Esophagus squamous epithelium (tissue), 5 donors: Measurements from ENCODE around the gene DENND4B. TPM values are rescaled to one million over a fixed set of nuclear protein-coding genes. Genes with fewer than 3 reads are reported as not detected.

Source experiments
- DNase-seq: peaks from one replicate; lab custom pipeline; 2025; lab: John Stamatoyannopoulos, UW
- H3K27ac ChIP-seq, 4 donors: fragments of 200-600 bp; sonication (generic); one replicate each; pipeline ENCODE4 v1.5.1; 2016 to 2019; ENCODE audit warnings: mild to moderate bottlenecking in 1 of 4
- H3K27me3 ChIP-seq, 4 donors: fragments of 200-600 bp; sonication (generic); 1 replicate in 3 of 4; 2 replicates in 1 of 4; pipeline versions ENCODE4 v1.5.1 to v1.6.0; 2017 to 2021; ENCODE audit warnings: antibody characterized with exemption in 1 of 4
- H3K36me3 ChIP-seq, 3 donors: fragments of 200-600 bp; sonication (generic); one replicate each; pipeline ENCODE4 v1.5.1; 2016 to 2019
- H3K4me1 ChIP-seq, 3 donors: fragments of 200-600 bp; sonication (generic); one replicate each; pipeline ENCODE4 v1.5.1; 2017 to 2019
- H3K4me3 ChIP-seq, 4 donors: fragments of 200-600 bp; sonication (generic); 1 replicate in 3 of 4; 2 replicates in 1 of 4; pipeline ENCODE4 v1.5.1; 2016 to 2019; ENCODE audit warnings: mild to moderate bottlenecking in 2 of 4, moderate library complexity in 1 of 4
- H3K9me3 ChIP-seq, 3 donors: fragments of 200-600 bp; sonication (generic); one replicate each; pipeline ENCODE4 v1.5.1; 2016 to 2019
- CTCF ChIP-seq, 6 experiments: fragments of 450-650 bp in 4 of 6; fragments of 200-600 bp in 2 of 6; sonication (generic) in 2 of 6; IDR thresholded peaks; one replicate each; pipeline ENCODE4 v1.5.1; 2016 to 2019; ENCODE audit warnings: antibody characterized with exemption in 6 of 6, mild to moderate bottlenecking in 4 of 6, moderate library complexity in 4 of 6
- POLR2A ChIP-seq, 4 donors: fragments of 450-650 bp; IDR thresholded peaks; one replicate each; pipeline ENCODE4 v1.6.1; 2017; ENCODE audit warnings: antibody characterized with exemption in 4 of 4, mild to moderate bottlenecking in 4 of 4, moderate library complexity in 3 of 4
- WGBS, 2 donors: methylation state at CpG; one replicate each; pipeline ENCODE4 v1.1.5; 2018; 5-methylcytosine and 5-hydroxymethylcytosine counted together
- intact Hi-C: fragments of 100-400 bp; cut with DNase I; formaldehyde crosslinking; loops from one replicate; pipeline ENCODE4 v1.15.0; 2022
- total RNA-seq, 4 donors: library from RNA; depleted of rRNA; stranded (reverse); fragments of >200 nt; gene quantifications; one replicate each; pipeline ENCODE4 v1.1.0, GENCODE V29; 2016
- donor health status: DM: yes; HTN: yes; CAD: no.

Gene DENND4B
- total RNA-seq, 4 donors from 2014 or later = 5.9 to 31.7 (median 14.1) TPM

- no peaks in the 10 kb centered on the region for H3K9me3 ChIP-seq
- peaks cover 8 to 72% (median 20%) of the 10 kb centered on the region in 3 donors for H3K36me3 ChIP-seq
- intact Hi-C loops = no loop called here
- peak; percentile 66 for DNase-seq
- TF ChIP-seq CTCF (IDR thresholded peaks at IDR 0.05) = peak in 1 of 6 experiments; percentile 6
- peak in 3 of 4 donors; percentile 69 to 95 (median 84) for TF ChIP-seq POLR2A (IDR thresholded peaks at IDR 0.05)
- peak within 1 kb of the TSS; percentile 84 to 90 (median 88) for H3K4me3 ChIP-seq
- 0 to 1% methylated on average over 12 to 20 of the region's 75 CpGs for WGBS, 2 donors
- H3K27ac ChIP-seq = peak within 1 kb of the TSS; percentile 90 to 94 (median 94)
- H3K27me3 ChIP-seq = no peaks in the 10 kb centered on the region
- peaks cover 0 to 32% (median 19%) of the 10 kb centered on the region in 3 donors for H3K4me1 ChIP-seq
These were observed 31.0 kb upstream of the DENND4B start, which contains the start of gene JTB for GRCh38 chr1:153977250-153978240. TSS of gene JTB (minus strand) at chr1:153977674. CDS start at chr1:153977252, 422 bp downstream.

GRCh38 chr1:153976819-153977249 is 30.3 kb upstream of the DENND4B start:
- Histone ChIP-seq H3K36me3 (peaks cover 8 to 67% (median 17%) of the 10 kb centered on the region in 3 donors), H3K27me3 (no peaks in the 10 kb centered on the region), H3K4me3 (peak overlapping the region; percentile 84 to 90 (median 88)), H3K4me1 (peaks cover 0 to 32% (median 19%) of the 10 kb centered on the region in 3 donors), H3K9me3 (no peaks in the 10 kb centered on the region), H3K27ac (peak overlapping the region; percentile 90 to 94 (median 94))
- intact Hi-C loops = no loop called here
- DNase-seq = no peak
- WGBS, 2 donors = 0% methylated on average over 6 to 15 of the region's 16 CpGs
- TF ChIP-seq POLR2A (IDR thresholded peaks at IDR 0.05) = no peak
- no peak for TF ChIP-seq CTCF (IDR thresholded peaks at IDR 0.05)

- H3K27me3 ChIP-seq = no peaks in the 10 kb centered on the region
- H3K4me1 ChIP-seq = peaks cover 0 to 31% (median 23%) of the 10 kb centered on the region in 3 donors
- WGBS, 2 donors = 73 to 78% methylated on average over 6 to 7 of the region's 7 CpGs
- H3K4me3 ChIP-seq = no peak overlapping the region
- no peak for DNase-seq
- intact Hi-C loops = no loop called here
- peaks cover 8 to 40% (median 14%) of the 10 kb centered on the region in 3 donors for H3K36me3 ChIP-seq
- no peaks in the 10 kb centered on the region for H3K9me3 ChIP-seq
- TF ChIP-seq POLR2A (IDR thresholded peaks at IDR 0.05) (no peak), CTCF (IDR thresholded peaks at IDR 0.05) (no peak)
- H3K27ac ChIP-seq = no peak overlapping the region
These were observed 27.0 kb upstream of the DENND4B start for GRCh38 chr1:153973525-153973924.

GRCh38 chr1:153973071-153973470 is 26.6 kb upstream of the DENND4B start:
- no peak overlapping the region for H3K27ac ChIP-seq
- no peaks in the 10 kb centered on the region for H3K9me3 ChIP-seq
- TF ChIP-seq CTCF (IDR thresholded peaks at IDR 0.05) (no peak), POLR2A (IDR thresholded peaks at IDR 0.05) (no peak)
- peaks cover 0 to 31% (median 23%) of the 10 kb centered on the region in 3 donors for H3K4me1 ChIP-seq
- intact Hi-C loops = no loop called here
- peaks cover 8 to 40% (median 14%) of the 10 kb centered on the region in 3 donors for H3K36me3 ChIP-seq
- no peaks in the 10 kb centered on the region for H3K27me3 ChIP-seq
- DNase-seq = no peak
- H3K4me3 ChIP-seq = no peak overlapping the region
- WGBS, 2 donors = 92 to 93% methylated on average over 3 of the region's 3 CpGs

GRCh38 chr1:153970346-153970745 is 23.8 kb upstream of the DENND4B start:
- DNase-seq = no peak
- Histone ChIP-seq H3K4me3 (no peak overlapping the region), H3K36me3 (peaks cover 8 to 30% (median 11%) of the 10 kb centered on the region in 3 donors), H3K27ac (no peak overlapping the region), H3K4me1 (peaks cover 11 to 33% (median 19%) of the 10 kb centered on the region in 3 donors), H3K27me3 (no peaks in the 10 kb centered on the region), H3K9me3 (no peaks in the 10 kb centered on the region)
- TF ChIP-seq CTCF (IDR thresholded peaks at IDR 0.05) = no peak
- no peak for TF ChIP-seq POLR2A (IDR thresholded peaks at IDR 0.05)
- intact Hi-C loops = no loop called here
- WGBS, 2 donors = 84 to 87% methylated on average over 2 of the region's 2 CpGs
